Subcutaneous adipose tissue (tissue), 4 donors: Measurements from ENCODE around the gene RGS3. TPM values are rescaled to one million over a fixed set of nuclear protein-coding genes. Genes with fewer than 3 reads are reported as not detected.

Source experiments
- total RNA-seq, 4 donors: library from RNA; depleted of rRNA; stranded (reverse); fragments of >200 nt; gene quantifications; one replicate each; pipeline ENCODE4 v1.1.0, GENCODE V29; 2016
- TF ChIP-seq, protein P1 (sequence below): fragments of 450-650 bp; IDR thresholded peaks from one replicate; pipeline ENCODE4 v1.5.1; 2016; ENCODE audit warnings: low read depth, mild to moderate bottlenecking, control low read depth, antibody characterized with exemption, moderate library complexity

Gene RGS3
- total RNA-seq, 4 donors from 2014 or later, result 25.0 to 122 (median 70.9) TPM

DNA sequence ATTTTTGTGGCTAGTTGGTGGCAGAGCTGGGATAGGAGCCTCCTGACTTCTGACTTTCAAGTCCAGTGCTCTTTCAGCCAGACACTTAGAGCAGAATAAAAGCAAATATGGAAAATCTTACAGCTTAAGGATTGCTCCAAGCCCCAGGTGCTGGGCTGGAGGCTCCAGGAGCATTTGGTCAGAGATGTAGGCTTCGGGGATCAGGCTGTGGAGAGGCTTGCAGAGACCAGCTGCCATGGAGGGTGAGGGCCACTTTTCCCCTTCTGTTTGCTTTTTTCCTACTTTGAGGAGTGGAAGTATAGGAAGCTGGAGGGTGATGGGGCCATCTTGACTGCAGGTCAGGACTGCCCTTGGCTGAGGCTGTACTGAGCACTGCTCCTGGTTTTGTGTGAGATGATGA, 58.9 kb downstream of the RGS3 start:
- TF ChIP-seq, protein P1, sequence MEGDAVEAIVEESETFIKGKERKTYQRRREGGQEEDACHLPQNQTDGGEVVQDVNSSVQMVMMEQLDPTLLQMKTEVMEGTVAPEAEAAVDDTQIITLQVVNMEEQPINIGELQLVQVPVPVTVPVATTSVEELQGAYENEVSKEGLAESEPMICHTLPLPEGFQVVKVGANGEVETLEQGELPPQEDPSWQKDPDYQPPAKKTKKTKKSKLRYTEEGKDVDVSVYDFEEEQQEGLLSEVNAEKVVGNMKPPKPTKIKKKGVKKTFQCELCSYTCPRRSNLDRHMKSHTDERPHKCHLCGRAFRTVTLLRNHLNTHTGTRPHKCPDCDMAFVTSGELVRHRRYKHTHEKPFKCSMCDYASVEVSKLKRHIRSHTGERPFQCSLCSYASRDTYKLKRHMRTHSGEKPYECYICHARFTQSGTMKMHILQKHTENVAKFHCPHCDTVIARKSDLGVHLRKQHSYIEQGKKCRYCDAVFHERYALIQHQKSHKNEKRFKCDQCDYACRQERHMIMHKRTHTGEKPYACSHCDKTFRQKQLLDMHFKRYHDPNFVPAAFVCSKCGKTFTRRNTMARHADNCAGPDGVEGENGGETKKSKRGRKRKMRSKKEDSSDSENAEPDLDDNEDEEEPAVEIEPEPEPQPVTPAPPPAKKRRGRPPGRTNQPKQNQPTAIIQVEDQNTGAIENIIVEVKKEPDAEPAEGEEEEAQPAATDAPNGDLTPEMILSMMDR, result no peak

DNA sequence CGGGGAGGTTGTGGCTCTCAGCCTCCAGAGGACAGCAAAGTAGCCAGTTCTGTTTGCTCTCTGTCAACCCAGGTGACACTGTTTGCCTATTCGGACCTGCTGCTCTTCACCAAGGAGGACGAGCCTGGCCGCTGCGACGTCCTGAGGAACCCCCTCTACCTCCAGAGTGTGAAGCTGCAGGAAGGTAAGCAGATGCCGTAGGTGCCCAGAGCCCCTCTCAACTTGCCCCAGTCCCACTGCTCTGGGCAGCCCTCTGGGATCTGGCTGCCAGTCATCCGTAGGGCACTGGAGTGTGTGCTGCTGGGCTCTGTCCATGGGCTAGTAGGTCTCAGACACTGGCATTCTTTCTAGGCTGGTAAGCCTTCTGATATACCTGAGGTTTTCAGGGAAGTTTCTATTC, 59.3 kb downstream of the RGS3 start:
- TF ChIP-seq, protein P1, result no peak

DNA sequence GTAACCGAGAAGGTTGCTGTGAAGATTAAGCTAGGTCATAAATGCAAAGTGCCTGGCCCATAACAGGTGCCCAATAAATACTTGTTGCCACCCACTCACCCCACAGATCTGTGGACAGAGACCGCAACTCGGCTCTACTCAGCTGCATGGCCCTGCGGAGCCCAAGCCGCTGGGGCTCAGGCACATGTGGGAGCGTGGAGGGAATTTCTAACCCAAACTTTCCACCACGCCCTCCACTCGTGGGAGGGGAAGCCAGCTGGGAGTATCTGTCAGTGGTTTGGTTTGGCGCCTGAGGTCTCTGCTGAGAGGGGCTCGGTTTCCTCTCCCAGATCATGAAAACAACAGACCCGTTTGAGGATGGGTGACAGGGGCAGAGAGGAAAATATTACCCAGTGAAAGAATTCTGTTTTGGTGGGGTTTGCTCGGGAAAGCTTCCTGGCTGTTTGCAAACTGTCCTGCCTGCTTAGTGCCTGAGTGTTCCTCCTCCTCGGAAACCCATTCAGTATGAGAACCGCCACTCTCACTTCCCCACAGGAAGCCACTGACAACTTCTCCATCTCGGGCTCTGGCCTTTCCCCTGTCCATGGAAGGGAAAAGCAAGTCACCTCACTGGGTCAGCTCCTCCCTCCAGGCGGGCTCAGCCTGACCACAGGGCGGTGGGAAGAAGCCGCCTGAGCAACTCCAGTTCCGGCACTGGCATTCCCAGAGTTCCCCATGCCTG, 60.1 kb downstream of the RGS3 start:
- TF ChIP-seq, protein P1, result no peak

DNA sequence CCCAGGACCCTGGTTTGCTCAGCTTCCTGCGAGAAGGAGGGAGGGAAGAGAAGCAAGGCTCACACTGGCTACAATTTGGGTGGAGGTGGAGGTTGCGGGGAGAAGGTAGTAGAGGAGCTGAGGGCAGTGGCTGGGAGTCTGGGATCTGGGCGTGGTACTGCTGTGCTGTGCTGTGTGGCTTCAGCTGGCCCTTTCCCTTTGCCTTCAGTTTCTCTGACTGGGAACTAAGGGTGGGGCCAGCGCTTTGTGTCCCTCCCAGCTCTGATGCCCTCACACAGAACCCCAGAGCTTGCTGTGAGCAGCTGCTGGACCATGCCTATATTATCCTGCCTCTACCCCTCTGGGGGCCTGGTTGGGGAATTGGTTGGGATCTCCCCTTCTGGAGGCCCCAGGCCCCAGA, 60.9 kb downstream of the RGS3 start:
- TF ChIP-seq, protein P1, result no peak

DNA sequence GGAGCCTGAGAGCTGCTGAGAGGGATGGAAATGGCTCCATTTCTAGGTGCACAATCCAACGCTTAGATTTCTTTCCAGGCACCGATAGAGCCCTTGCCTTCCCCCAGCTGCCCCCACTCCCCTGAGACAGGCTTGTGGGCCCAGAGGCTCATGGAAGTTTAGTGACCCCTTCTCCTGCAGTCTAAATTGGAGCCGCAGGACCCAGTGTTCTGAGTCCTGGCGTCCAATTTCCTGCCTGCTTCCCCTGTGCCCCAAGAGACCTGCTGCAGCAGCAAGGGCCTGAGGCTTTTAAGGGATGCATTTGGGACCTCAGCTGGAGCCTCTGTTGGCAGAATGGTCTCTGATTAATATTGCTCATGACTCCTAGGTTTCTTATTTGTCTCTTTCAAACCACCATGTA, 61.7 kb downstream of the RGS3 start:
- TF ChIP-seq, protein P1, result no peak

DNA sequence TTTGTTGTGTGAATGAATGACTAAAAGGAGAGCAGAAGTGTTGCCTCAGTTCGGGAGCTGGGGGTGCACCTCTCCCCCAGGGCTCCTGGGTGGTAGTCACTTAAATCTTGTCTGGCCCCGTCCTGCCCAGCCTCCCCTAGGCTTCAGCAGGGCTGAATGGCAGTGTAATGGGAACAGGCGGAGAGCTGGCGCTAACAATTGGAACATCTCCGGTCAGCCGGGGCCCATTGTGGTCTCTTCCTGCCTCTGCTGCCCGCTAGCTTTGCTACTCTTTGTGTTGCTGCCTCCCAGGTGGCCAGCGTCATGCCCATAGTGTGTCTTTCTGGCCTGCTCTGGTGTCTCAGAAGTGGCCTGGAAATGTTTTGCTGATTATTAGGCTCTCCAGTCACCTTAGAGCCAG, 62.3 kb downstream of the RGS3 start:
- TF ChIP-seq, protein P1, result no peak

DNA sequence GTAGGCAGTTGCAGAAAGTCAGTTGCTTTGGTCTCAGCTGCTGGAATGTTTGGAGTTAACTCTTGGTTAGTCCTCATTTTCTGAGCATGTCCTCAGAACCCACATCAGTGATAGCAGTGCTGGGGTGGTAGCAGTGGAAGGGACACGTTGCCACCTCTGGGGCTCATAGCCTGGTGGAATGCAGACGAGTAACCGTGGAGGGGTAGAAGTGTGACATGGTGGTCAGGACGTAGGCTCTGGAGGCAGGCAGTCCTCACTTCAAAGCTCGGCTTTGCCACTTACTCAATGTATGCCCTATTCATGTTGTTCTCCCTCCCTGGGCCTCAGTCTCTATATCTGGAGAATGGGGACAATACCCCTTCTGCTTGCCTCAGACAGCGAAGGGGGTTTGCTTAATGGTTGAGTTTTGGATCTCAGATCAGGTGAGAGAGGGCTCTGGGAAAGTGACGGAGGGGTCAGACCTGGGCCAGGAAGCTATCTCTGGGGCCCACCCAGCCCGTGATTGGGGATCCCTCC, 62.8 kb downstream of the RGS3 start:
- TF ChIP-seq, protein P1, result no peak
